Measurements from ENCODE around the gene RNF113B.

RNF113B gene

GRCh38 chr13:98174307-98174706, 2.8 kb downstream of the RNF113B start:
- no peak for DNase-seq (ENCODE audit: low read depth in 2 of 2)

GRCh38 chr13:98173431-98174152, 3.5 kb downstream of the RNF113B start:
- DNase-seq (ENCODE audit: low read depth in 2 of 2), result no peak

GRCh38 chr13:98172590-98173422, 4.3 kb downstream of the RNF113B start:
- DNase-seq (ENCODE audit: low read depth in 2 of 2), result no peak

- no peak for DNase-seq (ENCODE audit: low read depth in 2 of 2)
Measured at GRCh38 chr13:98171900-98172589, 5.0 kb downstream of the RNF113B start.

GRCh38 chr13:98169331-98169730, 7.7 kb downstream of the RNF113B start:
- DNase-seq (ENCODE audit: low read depth in 2 of 2), result no peak

- DNase-seq (ENCODE audit: low read depth in 2 of 2), result no peak
Measured at GRCh38 chr13:98162935-98163334, 14.1 kb downstream of the RNF113B start.

- no peak for DNase-seq (ENCODE audit: low read depth in 2 of 2)
Measured at GRCh38 chr13:98158172-98158899, 18.7 kb downstream of the RNF113B start.

GRCh38 chr13:98157609-98158008, 19.5 kb downstream of the RNF113B start:
- DNase-seq (ENCODE audit: low read depth in 2 of 2), result no peak

- no peak for DNase-seq (ENCODE audit: low read depth in 2 of 2)
Measured at GRCh38 chr13:98157188-98157587, 19.9 kb downstream of the RNF113B start.

- DNase-seq (ENCODE audit: low read depth in 2 of 2), result no peak
Measured at GRCh38 chr13:98156259-98156658, 20.8 kb downstream of the RNF113B start.

GRCh38 chr13:98155475-98156109, 21.5 kb downstream of the RNF113B start:
- DNase-seq (ENCODE audit: low read depth in 2 of 2), result no peak

GRCh38 chr13:98150832-98151479, 26.1 kb downstream of the RNF113B start:
- DNase-seq (ENCODE audit: low read depth in 2 of 2), result no peak

GRCh38 chr13:98147521-98147920, 29.5 kb downstream of the RNF113B start:
- no peak for DNase-seq (ENCODE audit: low read depth in 2 of 2)

GRCh38 chr13:98144801-98145350, 32.2 kb downstream of the RNF113B start:
- no peak for DNase-seq (ENCODE audit: low read depth in 2 of 2)

- DNase-seq (ENCODE audit: low read depth in 2 of 2), result no peak
Measured at GRCh38 chr13:98144027-98144741, 32.9 kb downstream of the RNF113B start.

GRCh38 chr13:98143601-98144026, 33.5 kb downstream of the RNF113B start:
- DNase-seq (ENCODE audit: low read depth in 2 of 2), result no peak

GRCh38 chr13:98143157-98143553, 33.9 kb downstream of the RNF113B start:
- DNase-seq (ENCODE audit: low read depth in 2 of 2), result no peak

- no peak for DNase-seq (ENCODE audit: low read depth in 2 of 2)
Measured at GRCh38 chr13:98142380-98143156, 34.5 kb downstream of the RNF113B start, which contains the start of gene FARP1. TSS of gene FARP1 (plus strand) at chr13:98143094. CDS start at chr13:98213243, 70,149 bp downstream.
